HG03045 (cell line): ENCODE measurements around the gene CYSTM1.

Experiments
- ATAC-seq: cut with Tn5 transposase; IDR thresholded peaks from one replicate; pipeline ENCODE4 v1.9.1; 2021; ENCODE audit warnings: mild to moderate bottlenecking, moderate library complexity; ENCODE audit not compliant: unreplicated experiment

CYSTM1 gene

DNA sequence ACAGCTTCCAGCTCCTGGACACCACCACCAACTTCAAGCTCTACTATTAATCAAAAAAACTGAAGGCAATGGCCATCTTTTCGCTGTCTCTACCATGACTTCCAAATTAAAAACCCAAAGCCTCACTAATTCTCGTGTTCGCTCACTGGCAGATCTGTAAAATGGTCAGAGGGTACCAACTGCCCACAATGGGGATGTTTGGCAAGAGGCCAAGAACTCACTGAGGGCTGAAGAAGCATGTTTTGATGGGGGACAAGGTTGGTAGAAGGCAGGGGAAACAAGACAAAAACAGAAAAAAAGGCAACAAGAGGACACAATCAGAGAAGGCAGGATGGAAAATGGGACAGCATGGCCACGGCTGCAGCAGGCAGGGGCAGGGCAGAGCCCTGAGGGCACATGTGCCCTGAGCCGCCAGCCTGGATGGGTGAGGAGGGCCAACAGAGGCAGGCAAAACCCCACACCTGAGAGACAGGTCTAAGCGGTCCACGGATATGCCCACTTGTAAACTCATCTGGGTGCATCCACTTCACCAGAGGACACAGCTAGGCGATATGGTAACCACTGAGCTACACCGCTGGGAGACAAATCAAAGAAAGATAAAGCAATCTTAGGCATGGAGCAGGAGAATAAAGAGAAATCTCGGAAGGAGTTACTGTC lies 77.6 kb downstream of the CYSTM1 start:
- ATAC-seq, result no peak

DNA sequence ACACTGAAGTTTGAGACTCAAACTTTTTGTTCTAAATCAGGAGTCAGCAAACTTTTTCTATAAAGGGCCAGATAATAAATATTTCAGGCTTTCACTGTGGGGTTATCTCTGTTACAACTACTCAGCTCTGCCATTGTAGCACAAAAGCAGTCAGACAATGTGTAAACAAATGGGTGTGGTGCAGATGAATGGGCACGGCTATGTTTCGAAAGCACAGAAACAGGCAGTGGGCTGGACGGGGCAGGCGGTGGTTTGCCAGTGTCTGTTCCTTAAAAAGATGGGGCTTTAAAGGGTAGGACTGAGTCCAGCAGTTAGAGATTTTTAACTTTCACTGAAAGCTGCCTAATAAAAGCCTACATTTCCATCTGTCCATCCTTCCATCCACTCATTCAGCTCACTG lies 79.0 kb downstream of the CYSTM1 start:
- ATAC-seq, result no peak

DNA sequence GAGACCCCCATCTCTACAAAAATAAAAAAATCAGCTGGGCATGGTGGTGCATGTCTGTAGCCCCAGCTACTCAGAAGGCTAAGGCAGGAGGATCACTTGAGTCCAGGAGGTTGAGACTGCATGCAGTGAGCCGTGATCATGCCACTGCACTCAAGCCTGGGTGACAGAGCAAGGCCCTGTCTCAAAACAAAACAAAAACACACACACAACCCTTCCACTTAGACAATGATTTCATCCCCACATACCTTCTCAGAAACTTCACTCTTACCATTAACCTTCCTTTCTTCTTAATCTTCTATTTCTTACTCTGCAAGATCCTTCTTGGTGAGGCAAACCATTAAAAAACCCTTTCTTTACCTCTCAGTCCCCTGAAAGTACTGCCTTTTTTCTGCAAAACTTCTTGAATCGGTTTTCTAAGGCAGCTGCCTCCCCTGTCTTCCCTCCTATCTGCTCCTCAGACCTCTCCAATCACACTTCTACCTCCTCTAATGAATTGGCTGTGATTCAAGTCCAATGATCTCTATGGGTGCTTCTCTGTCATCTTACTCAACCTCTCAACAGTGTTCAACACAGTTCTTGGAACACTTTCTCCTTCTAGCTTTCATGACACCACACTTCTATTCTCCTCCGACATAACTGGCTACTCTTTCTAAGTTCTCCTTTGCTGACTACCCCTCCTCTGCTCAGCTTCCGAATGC lies 80.6 kb downstream of the CYSTM1 start:
- ATAC-seq, result no peak

DNA sequence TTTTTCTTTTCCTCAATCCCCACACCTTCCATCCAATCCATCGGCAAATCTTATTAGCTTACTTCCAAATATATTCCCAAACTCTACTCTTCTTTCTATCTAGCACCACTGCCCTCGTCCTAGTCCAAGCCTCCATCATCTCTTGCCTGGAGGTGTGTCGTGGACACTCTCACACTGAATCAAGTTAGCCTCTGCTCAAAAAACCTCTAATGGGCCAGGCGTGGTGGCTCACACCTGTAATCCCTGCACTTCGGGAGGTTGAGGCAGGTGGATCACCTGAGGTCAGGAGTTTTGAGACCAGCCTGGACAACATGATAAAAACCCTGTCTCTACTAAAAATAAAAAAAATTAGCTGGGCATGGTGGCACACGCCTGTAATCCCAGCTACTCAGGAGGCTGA lies 81.7 kb downstream of the CYSTM1 start:
- ATAC-seq, result no peak

DNA sequence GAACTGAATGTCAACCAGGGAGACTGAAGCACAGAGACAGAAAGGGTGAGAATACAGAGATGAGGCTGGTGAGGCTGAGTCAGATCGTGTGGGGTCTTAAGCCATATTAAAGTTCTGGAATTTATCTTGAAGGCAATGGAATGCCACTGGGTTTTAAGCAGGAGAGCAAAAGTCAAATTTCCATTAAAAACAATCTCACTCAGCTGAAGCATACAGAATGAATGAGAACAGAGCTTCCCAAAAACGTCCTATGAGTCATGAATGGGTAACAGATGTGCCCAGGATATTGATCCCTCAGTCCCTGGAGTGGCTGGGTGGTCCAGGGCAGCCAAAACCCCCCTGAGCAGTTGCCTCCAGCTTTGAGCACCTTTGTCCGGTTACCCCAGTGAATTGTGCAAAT lies 83.0 kb downstream of the CYSTM1 start:
- no peak for ATAC-seq

DNA sequence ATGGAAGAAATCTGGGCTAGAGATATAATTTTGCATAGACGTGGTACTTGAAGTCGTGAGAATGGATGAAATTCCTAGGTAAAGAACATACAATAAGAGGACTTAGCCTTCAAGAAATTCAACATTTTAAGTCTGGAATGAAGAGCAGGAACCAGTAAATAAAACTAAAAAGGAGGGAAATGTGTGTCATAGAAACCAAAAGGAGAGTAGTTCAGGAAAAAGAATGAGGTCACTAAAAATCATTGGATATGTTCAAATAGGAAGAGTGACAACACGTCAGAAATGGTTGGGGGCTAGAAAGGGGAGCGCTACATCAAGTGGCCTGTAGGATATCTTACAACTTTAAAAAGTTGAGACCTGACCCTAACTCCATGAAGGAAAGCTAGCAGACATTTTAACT lies 83.9 kb downstream of the CYSTM1 start:
- ATAC-seq, result no peak

DNA sequence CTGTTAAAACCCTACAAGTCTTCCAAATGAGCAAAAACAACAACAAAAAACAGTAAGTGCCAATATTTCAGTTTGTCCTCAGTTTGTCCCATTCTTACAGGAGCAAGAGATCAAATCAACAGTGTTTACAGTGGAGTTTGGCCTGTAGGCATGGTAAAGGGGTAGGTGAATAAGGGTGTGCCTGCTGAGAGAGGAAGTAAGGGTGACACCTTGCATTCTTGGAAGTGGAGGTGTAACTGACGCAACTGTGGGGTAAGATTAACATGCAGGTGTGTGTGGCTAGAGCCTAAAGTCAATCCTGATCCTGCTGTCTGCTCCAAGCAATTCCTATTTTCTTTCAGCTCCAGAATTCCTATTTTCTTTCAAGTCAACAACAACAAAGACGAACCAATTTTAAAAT lies 84.5 kb downstream of the CYSTM1 start:
- ATAC-seq, result no peak

DNA sequence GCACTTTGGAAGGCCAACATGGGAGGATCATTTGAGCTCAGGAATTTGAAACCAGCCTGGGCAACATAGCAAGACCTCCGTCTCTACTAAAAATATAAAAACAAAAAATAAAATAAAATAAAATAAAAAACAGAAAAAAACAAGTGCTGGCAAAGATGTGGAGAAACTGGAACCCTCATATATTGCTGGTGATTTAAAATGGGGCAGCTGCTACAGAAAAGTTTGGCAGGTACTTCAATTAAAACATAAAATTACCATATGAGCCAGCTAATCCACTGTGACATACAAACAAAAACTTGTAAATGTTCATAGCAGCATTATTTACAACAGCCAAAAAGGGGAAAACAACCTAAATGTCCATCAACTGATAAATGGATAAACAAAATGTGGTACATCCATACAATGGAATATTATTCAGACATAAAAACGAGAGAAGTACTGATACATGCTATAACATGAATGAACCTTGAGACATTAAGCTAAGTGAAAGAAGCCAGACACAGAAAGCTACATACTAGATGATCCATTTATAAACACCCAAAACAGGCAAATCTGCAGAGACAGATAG lies 85.2 kb downstream of the CYSTM1 start:
- ATAC-seq, result no peak

DNA sequence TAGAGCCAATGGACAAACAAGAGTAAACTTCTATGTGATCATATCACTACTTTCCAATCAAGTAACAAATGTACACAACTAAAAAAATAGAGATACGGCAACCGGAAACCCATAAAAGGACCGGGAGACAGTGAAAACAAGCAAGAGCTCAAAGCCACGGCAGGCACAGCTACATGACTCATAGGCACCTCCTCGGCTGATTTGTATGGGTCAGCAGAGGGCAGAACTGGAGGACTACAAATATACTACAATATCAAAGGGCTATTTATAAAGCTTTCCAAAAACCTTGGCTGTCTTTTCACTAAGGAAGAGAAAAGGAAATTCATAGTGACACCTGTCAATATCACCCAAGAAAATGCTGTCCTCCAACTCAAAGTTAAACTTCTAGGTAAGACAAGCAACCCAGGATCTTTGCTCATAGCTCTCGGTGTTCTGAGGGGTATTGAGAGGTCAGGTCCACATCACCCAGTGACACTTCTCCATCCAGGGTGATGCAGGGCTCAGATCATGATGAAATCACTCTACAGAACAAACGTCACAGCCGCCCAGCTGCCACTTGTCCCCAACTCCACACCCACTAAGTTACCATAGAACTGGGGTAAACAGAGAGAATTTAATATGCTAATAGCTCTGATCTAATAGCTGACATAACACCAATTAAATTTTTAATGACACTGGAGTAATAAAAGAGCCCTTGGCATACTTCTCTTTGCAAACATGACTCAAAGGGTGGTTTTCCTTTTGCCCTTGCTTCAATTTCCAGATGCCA lies 86.6 kb downstream of the CYSTM1 start:
- no peak for ATAC-seq

DNA sequence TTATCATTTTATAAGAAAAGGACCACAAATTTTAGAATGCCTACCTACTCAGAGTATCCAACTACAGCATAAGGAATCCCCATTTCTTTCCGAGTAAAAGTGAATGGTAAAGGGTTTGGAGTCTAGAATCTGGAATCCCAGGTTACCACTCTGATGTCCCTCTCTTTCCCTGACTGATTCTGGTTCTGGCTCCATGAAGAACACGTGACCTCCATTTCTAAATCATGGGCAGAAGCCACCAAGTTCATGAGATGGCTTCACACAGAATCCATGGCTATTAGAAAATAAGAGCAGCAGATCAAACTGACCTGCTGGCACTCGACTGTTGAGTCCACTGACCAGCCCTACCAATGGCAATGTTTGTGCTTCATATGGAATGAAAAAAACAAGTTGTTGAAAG lies 87.2 kb downstream of the CYSTM1 start:
- no peak for ATAC-seq

DNA sequence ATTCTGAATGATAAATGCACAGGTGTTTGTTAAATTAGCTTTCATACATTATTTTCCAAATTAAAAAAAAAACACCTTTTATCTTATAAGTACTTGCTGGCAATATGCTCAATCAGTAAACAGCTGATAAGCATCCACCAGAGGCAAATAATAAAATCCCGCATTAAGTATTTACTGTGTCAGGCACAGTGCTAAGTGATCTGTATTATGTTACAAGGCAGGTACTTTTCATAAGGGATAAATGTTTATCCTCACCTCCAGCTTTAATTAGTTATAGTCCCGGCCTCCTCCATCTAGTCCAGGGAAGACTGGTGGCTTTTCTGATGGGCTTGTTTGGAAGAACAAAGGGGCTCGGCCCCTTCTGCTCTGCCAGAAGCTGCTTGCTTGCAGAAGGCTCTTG lies 87.9 kb downstream of the CYSTM1 start:
- ATAC-seq, result no peak

DNA sequence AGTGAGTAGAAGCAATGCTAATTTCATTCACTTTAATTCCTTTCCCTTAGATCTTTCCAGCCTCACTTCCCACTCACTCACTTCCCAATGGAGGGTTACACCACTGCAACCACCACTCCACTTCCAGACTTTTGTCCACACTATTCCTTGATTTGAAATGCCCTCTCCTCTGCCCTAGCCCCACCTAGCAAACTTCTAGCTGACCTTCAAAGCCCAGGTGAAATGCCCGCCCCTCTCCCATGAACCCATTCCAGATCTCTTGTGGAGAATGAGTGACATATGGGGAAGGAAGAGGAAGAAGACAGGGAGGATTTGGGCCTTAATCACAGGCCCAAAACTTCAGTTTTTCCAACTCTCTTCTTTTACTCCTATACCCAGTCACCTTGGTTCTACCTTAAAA lies 90.9 kb downstream of the CYSTM1 start:
- ATAC-seq, result no peak

DNA sequence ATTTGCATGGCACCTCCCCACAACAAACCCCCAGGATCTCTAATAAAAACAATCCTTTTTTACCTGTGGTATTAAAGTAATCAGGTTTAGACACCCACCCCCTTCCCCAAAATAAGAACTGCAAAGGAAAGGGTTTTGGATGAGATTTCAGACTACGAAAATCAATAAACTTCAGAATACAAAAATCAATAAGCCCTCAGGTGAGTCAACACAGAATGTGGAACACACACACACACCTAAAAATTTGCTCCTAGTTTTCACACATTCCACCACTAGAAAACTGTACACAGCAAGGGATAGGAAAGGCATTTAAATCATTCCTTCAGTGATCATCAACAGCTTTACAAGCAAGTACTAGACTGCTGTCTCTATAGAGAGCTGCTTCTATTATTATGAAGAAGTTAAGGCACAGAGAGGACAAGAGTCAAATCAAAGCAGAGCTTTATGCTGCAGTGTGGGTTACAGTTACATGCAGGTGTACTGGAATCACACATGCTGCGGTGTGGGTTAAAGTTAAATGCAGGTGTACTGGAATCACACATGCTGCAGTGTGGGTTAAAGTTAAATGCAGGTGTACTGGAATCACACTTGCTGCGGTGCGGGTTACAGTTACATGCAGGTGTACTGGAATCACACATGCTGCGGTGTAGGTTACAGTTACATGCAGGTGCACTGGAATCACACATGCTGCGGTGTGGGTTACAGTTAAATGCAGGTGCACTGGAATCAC lies 91.6 kb downstream of the CYSTM1 start:
- no peak for ATAC-seq

DNA sequence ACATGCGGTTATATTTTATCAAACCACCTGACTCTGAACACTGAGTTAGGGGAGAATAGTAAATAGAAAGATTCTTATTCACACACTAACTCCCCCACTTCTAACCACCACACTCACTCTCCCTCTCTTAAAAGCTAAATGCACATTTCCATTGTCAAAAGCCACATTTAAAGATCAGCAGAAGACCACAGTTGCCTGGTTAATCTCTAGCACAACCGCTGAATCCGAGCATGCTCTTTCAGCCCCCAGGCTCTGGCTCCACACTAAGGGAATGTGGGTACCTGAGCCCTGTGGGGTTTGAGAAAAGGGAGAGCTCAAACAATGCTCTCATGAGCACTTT lies 92.2 kb downstream of the CYSTM1 start:
- ATAC-seq, result no peak

DNA sequence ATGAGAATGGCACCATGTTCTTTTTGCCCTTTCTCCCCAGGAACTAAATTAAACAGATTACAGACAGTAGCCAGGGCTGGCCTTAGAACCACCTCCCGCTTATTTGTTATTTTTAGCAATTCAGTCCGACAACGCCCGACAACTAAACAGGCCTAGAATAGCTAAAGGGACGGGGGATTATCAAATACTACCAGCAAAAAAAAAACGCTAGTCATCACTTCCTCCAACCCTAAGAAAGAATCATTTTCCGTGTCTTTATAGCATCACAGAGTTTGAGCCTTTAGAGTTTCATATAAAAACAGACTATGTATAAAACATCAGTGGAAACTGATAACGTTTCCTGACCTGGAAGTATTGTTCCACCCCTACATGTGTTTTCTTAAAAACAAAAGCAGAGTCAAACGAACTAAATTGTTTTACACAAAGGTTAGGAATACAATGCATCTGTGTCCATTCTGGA lies 92.6 kb downstream of the CYSTM1 start:
- ATAC-seq, result no peak

DNA sequence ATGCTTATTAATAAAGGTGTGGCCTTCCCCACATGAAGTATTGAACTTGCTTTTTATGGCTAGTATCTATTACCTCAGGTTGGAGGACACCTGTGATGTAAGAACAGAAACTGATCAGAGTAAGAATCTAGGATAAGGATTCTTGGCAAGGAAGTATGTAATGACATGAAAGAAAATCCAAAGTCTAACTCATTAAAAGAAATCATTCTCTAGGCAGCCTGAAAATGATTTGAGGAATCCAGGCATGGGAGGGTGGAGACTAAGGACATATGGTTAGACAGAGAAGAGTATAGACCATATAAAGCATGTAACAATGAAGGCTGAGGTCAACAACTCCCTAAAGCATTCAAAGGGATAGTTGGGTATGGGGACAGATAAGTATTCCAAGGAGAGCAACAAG lies 95.0 kb downstream of the CYSTM1 start:
- no peak for ATAC-seq

DNA sequence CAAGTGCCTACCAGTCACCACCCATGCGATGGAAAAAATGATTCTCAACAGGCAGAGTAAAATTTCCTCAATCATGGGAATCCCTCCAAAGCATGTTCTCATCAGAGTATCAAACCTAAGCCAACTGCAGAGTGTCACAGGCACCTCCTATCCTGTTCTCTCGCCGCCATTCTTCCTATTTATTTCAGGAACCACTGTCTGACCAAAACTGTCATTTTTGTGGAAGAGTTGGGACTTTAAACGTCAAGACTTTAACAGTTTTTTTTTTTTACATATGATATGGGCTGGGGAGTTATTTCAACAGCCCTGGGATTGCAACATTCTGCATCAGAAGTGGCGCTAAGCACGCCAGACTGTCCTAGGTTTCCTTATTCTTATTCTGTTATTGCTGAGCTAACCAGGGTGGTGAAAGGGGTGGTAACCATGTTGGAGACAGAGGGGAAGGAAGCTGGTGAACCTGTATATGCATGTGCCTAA lies 98.5 kb downstream of the CYSTM1 start:
- no peak for ATAC-seq

DNA sequence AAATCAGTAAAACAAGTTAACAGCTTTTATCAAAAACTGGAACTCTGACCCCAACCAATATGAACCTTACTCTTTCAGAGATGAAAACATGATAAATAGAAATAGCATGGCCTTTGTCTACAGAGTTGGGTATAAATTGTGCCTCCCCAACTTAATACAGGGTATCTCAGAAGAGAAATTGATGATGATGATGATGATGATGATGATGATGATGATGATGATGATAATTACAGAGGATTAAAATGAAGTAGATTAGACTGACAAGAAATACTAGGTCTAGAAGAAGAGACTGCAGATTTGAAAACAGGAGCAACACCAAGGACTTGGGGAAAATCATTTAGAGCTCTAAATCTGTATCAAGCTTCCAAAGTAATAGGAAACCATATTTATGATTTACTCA lies 100.8 kb downstream of the CYSTM1 start:
- ATAC-seq, result no peak

DNA sequence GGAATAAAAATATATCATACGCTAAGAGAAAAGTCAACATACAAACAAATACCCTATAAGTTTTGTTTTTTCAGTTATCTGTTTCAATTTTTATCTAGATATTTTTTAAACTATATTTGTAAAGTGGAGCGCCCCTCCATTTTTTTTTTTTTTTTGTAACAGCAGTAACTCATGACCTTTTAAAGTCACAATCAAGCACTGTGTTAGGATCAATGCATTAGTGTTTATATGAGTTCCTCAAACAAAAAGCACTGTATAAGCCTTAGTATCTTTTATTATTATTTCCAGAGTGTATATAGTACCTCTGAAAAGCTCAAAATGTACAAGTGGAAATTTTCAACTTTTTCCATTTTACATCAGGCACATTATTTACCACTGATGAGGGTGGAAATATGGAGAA lies 107.3 kb downstream of the CYSTM1 start:
- ATAC-seq, result no peak

DNA sequence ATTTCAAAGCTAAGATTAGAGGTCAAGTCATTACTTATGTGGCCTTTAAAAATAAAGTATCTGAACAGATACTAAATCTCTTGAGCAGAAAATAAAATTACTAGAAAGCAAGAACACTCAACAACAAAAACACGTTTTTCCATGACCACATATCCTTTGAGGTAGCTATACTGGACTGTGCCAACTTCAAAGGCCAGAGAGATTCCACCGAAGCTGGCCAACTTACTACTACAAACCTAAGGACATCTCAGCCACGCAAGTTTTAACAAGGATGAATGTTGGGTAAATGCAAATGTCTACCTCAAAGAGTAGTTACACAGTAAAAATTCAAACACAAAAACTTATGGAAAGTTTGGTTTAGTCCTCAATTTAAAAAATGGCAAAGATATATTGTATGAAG lies 109.0 kb downstream of the CYSTM1 start:
- ATAC-seq, result no peak

DNA sequence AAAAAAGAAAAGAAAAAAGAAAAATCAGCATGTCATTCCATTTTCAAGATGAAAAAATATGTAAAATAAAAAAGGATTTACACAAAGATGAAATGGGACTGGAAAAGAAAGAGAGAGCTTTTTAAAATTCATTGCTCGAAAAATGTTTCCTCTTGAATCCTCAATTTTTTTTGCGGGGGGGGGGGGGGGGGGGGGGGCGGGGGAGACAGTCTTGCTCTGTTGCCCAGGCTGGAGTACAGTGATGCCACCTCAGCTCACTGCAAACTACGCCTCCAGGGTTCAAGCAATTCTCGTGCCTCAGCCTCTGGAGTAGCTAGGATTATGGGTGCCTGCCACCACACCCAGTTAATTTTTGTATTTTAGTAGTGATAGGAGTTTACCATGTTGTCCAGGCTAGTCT lies 111.4 kb downstream of the CYSTM1 start:
- no peak for ATAC-seq
